Measurements from ENCODE around the gene ATP2A3.

ATP2A3 gene

DNA sequence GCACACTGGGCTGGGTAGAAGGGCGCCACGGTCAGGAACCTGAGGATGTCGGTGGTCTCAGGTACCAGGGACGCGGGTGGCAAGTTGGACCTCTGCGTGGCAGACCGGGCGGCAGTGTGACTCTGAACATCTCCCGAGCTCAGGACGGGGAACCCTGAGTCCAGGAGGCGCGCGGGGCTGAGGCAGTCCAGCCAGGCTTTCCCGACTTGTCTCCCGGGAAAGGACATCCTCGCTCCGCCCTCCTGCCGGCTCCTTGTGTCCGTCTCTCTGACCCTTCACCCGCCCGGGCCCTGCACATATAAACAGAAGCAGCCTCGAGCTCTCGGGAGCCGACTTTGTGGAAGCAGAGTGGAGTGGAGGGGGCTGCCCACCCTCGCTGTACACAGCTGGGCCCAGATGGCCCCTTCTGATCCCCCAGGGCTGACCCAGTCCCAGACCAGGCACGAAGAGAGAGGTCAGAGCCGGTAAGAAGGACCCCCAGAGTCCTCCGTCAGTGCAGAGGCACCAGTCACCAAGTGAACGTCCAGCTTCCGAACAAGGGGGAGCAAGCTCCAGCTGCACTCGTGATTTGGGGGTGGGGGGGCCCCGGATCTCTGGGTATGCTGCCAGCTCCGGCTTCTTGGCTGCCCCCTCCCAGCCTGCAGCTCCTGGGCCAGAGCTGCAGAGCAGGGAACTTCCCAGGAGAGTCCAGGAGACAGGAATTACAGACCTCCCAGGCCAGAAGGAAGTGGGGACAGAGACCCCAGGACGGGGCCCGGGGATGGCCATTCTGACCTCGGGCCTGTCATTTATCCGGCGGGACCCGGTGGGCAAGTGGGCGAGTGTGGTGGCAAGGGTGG is 39.5 kb downstream of the ATP2A3 start:
- no peak for DNase-seq

DNA sequence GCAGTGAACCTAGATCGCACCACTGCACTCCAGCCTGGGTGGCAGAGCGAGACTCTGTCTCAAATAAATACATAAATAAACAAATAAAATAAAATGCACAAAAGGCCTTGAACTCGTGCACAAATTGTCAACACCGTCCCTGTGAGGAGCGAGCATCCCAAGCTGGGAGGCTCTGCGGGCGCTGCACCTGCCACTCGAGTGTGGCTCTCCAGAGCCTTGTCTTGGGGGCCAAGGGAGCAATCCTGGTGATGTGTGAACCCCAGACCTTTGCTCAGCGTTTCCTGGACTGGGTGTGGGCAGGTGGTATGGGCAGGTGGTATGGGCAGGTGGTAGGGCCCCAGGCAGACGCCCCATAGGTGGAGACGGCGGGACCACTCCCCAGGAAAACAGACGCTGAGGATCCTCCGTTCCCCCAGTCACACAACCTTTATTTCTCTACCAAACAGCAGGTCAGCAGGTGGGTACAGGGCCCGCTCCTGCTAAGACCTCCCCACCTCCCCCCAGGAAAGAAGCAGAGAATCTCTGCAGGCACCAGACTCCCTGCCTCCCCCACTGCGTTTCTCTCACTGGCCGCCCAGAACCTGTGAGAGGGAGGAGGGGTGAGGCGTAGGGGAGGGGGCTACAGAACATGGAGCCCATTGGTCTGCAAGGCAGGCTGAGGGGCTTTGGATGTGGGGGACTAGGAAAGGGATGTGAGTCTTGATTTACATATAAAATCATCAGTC is 40.6 kb downstream of the ATP2A3 start:
- DNase-seq = no peak

DNA sequence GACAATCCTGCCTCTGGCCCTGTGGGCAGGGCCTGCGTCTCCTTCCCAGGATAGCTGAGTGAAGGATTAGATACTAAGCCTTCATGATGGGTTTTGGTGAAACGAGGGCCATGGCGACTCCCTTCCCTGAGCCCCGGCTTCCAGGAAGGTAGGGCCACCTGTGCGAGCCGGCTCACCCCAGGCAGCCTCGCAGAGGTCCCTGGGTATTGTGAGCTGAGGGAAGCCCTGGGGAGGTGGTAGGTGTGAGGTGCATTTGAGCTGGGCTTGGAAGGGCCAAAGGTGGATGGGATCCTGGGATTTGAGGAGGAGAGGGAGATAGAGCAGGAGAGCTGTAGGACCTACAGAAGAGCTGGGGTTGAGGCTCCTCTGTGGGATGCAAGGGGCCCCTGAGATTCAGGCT is 41.5 kb downstream of the ATP2A3 start:
- DNase-seq = no peak

GRCh38 chr17:3921502-3922319 is 42.5 kb downstream of the ATP2A3 start:
- DNase-seq = no peak

GRCh38 chr17:3921006-3921405 is 43.2 kb downstream of the ATP2A3 start:
- no peak for DNase-seq

DNA sequence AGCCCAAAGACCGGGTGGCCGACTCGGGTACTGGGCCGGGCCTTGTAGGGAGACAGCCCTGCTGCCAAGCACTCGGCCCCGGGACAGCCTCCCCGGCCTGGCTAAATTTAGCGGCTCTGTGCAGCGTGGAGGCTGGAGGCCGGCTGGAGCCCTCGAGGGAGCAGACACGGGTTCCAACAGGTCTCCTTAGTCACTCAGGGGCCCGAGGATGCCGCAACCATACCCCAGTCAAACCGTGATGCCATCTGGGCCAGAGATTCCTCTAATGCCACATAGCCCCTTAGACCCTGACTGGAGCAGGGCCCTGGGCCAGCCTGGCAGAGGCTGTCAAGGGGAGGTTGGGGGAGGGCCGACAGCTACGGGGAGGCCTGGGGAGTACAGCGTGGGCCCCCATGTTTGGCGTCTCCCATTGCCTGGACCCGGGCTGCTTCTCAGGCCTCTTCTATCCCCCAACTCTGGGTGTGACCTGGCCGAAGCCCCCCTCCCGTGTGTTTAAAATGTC is 45.1 kb downstream of the ATP2A3 start:
- DNase-seq = no peak

DNA sequence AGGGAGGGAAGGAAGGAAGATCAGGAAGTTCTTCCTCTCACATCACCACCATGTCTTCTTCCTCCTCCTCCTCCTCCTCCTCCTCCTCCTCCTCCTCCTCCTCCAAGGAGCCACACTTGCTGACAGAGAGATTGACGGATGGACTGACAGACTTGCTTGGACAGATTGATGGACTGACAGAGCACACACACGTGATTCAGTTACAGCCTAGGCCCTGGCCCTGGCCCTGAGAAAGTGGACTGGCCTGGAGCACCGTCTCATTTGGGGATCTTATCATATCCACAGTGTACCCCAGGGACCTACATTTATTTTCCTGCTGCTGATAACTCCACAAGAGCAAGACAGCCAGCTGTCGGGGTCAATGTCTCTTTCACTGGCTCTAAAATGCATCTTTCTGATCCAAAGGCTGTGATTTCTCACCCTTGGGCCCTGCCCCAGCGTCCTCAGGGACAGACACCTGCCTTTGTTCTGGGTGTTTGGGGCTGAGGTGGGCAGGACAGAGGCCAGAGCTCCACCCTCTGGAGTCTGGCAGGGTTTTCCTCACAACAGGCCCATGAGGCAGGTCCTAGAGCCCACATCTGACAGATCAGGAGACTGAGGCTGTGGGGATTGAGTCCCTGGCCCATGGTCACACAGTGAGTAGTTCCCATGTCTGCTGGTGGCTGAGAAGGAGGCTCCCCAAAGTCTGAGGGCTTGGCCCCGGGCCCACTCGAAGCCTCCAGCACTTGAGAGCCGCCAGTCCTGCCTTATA is 45.7 kb downstream of the ATP2A3 start:
- DNase-seq = no peak

GRCh38 chr17:3917391-3917931 is 46.8 kb downstream of the ATP2A3 start:
- no peak for DNase-seq

DNA sequence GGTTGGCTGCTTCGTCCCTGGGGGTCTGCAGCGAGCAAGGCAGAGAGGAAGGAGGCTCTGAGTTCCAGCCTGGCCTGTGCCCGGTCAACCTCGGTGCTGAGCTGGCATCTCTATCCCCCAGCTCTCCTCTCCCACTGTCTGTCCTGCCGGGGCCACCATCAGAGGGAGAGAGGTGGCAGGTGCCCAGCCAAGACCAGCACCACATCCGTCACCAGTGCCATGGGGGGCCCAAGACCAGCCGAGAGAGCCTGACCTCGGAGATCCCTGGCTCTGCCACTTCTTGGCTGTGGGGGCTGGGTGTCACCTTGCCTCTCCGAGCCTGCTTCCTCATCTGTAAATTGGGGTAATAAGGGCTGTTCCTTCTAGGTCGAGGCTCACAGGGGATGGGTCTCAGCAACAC is 47.4 kb downstream of the ATP2A3 start:
- peak; percentile 45 for DNase-seq

GRCh38 chr17:3915995-3916696 is 48.1 kb downstream of the ATP2A3 start, which contains the start of gene P2RX1:
TSS of gene P2RX1 (minus strand) at chr17:3916465. CDS start at chr17:3916225, 240 bp downstream.
- peak; percentile 81 for DNase-seq

GRCh38 chr17:3915581-3915994 is 48.6 kb downstream of the ATP2A3 start:
- DNase-seq = peak; percentile 46

- peak; percentile 83 for DNase-seq
Measured at GRCh38 chr17:3914312-3914670, 49.9 kb downstream of the ATP2A3 start.

GRCh38 chr17:3913531-3914311 is 50.5 kb downstream of the ATP2A3 start:
- peak; percentile 86 for DNase-seq

DNA sequence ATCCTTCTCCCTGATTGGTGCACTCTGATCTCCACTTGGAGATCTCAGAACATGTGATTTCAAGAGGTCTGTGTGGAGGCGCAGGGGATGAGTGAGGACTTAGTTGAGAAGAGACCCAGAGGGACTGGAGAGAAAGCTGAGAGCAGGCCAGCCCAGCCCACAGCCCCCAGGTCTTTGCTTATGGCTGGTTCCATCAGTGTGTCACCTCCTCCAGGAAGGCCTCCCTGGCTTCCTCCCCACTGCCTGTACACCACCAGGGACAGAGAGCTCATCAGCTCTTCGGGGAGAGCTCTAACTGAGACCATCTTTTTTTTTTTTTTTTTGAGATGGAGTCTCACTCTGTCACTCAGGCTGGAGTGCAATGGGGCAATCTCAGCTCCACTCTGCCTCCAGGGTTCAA is 51.4 kb downstream of the ATP2A3 start:
- no peak for DNase-seq

DNA sequence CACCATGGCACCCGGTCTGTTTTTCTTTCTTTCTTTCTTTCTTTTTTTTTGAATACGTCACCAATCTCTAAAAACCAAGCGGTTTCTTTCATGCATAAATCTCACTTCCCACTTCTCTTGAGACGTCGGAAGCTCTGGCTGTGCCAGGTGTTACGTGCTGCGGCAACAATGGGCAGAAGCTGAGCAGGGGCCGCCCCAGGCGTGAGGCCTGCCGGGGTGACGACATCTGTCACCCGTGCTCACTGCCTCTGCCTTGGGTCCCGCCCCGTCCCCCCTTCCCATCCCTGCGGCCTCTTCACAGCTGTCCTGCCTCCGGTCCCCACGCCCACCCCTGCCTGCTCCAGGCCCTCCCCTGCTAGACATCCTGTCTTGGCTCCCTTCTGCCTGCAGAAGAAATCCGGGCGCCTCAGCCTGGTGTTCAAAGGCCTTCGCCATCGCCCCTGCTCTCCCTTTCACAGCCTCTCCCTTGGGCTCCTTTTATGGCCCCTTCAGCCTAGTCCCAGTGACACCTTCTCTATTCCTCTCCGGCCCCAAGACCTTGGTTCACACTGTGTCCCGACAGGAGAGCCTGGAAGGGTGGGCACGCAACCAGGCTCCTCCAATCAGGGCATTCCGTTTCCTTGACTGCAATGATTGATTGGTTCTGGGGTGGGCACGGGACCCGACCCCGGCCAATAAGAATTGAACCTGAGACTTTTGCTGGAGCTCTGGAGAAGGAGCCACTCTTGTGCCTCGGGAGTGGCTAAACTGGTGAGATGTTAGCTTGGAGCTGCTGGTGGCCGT is 52.8 kb downstream of the ATP2A3 start:
- peak; percentile 94 for DNase-seq

DNA sequence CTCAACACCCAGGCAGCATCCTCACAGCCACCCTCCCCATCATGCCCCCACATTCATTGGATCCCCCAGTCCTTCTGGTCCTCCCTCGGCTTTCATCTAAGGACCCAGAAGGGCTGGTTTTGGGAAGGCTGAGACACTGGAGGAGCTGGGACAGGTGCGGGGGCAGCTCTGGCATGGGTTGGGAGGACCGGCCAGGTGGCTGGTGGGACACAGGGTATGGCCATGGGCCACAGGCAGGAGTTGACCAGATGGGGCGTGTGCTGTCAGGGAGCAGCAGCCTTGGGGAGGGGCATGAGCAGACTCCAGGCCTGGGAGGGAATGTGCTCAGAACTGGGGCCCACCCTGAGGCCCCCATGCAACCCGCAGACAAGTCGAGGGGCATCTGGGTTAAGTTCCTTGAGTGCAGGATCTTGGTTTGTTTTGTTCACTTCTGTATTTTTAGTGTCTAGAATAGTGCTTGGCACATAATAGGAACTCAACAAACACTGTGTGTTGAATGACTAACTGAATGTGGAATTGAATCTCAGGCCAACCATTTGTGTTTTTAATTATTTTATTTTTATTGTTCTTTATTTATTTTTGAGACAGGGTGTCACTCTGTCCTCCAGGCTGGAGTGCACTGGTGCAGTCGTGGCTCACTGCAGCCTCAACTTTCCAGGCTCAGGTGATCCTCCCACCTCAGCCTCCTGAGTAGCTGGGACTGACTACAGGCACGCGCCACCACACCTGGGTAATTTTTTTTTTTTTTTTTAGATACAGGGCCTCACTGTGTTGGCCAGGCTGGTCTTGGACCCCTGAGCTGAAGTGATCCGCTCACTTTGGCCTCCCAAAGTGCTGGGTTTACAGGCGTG is 53.6 kb downstream of the ATP2A3 start:
- no peak for DNase-seq

DNA sequence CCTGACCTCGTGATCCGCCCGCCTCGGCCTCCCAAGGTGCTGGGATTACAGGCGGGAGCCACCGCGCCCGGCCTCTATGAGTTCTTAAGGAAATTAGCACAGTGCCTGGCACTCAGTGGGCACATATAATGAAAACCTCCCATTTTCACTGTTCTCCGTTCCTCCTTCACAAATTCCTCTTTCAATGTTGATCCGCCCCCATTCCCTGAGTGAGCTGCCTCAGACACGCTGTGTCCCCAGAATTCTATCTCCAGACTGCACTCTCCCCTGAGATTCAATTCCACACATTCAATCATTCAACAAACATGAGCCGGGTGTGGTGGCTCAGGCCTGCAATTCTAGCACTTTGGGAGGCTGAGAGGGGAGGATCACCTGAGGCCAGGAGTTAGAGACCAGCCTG is 55.0 kb downstream of the ATP2A3 start:
- DNase-seq = no peak

- DNase-seq = no peak
Measured at GRCh38 chr17:3907483-3908216, 56.6 kb downstream of the ATP2A3 start.
